ENCODE data around the gene FMO5.
"Not testable (repeated sequence)": the region's sequence is repeated elsewhere in the genome, so short reads cannot be mapped to it uniquely, and the experiment has no call there.

Gene FMO5

DNA sequence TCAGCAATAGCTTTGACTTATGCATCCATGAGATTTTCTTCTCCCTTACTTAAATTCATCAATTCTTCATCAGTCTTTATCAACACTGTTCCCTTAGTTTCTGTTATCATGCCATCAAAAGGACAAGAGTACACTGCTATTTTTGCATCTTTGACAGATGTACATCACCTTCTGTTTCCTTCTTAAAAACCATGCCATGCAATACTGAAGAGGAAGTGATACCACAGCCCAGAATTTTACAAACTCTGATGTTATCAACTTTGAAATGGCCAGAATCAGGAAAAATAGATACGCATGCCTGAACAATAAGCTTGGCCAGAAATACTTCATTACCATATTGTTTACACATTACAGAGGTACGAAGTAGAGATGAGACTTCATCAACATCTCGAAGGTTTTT is 21.1 kb downstream of the FMO5 start:
- peak in 1 of 3 donors; percentile 22 for DNase-seq

DNA sequence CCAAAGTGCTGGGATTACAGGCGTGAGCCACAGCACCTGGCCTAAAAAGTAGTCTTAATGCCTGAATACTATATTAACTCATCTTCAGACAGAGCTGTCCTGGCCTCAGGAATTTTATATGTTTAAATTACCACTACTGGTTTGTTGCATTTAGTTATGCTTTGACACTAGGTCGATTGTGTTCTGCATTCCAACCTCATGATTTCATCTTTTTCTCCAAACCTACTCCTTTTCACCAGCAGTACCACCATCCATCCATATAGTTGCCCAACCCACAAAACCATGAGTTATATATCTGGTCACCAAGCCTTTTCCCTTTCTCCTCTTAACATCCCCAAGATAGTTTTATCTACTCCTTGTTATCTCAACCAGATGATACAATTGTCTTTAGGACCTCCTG is 22.6 kb downstream of the FMO5 start:
- no peak for DNase-seq

GRCh38 chr1:147201786-147202185 is 23.4 kb downstream of the FMO5 start:
- no peak for DNase-seq

GRCh38 chr1:147201276-147201675 is 23.9 kb downstream of the FMO5 start:
- DNase-seq: peak in 1 of 3 donors; percentile 43

DNA sequence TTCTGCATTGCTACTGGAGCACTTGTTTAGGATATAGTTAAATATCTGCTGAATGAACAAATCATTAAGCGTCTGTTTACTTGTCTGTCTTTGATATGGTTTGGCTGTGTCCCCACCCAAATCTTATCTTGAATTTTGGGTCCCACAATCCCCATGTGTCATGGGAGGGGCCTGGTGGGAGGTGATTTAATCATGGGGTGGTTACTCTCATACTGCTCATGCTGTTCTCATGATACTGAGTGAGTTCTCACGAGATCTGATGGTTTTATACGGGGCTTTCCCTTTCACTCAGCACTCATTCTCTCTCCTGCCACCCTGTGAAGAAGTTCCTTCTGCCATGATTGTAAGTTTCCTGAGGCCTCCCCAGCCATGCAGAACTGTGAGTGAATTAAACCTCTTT is 27.8 kb downstream of the FMO5 start:
- DNase-seq: not testable (repeated sequence)

- DNase-seq: no peak
Observed at GRCh38 chr1:147189514-147189913, 35.6 kb downstream of the FMO5 start.

GRCh38 chr1:147185432-147185831 is 39.7 kb downstream of the FMO5 start:
- no peak for DNase-seq

GRCh38 chr1:147177611-147178380 is 47.3 kb downstream of the FMO5 start:
- DNase-seq: peak in 1 of 3 donors; percentile 25

GRCh38 chr1:147172168-147173016 is 52.7 kb downstream of the FMO5 start, which contains the start of gene PRKAB2:
PRKAB2 (minus strand) TSS chr1:147172470; CDS start chr1:147172144, 326 bp downstream.
- peak; percentile 97 to 99 (median 98) for DNase-seq

- DNase-seq: peak in 2 of 3 donors; percentile 10 to 11
Observed at GRCh38 chr1:147171399-147172167, 53.6 kb downstream of the FMO5 start.

- DNase-seq: no peak
Observed at GRCh38 chr1:147169840-147170674, 55.1 kb downstream of the FMO5 start.

DNA sequence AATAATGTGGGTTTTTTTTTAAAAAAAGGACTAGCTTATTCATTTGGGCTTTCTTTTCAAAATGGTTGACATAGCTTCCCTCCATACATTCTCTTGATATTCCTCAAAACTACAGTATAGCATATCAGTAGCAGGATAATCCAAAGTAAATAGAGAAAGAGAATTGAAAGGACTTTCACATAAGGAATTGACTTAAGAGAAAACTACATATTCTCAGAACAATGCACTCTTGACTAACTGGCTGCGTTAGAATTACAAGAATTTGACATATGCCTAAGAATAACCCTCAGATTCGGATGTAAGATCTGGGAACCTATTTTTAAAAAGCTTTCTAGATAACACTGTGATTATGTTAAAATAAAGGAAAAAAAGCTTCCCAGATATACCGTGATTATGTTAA is 56.0 kb downstream of the FMO5 start:
- no peak for DNase-seq

GRCh38 chr1:147168626-147169058 is 56.5 kb downstream of the FMO5 start:
- DNase-seq: no peak

GRCh38 chr1:147167365-147167764 is 57.8 kb downstream of the FMO5 start:
- DNase-seq: peak in 2 of 3 donors; percentile 37 to 43

- DNase-seq: no peak
Observed at GRCh38 chr1:147163019-147163418, 62.1 kb downstream of the FMO5 start.

DNA sequence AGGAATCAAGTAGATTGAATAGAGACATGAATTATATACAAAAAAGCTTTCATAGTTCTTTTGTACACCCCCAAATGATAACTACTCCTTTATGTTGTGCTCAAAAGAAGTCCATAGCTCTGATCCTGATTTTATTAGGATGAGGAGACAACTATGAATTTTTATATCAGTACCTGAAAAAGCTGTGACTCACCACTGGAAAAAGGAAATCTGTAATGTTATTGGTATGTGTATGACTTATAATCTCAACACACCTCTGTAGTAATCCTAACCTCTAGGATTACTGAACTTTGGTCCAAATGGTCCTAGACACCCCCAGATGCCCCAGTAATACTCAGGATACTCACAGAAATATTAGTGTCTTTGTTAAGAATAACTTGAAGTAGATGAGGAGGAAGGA is 63.0 kb downstream of the FMO5 start:
- DNase-seq: no peak

GRCh38 chr1:147157116-147157515 is 68.0 kb downstream of the FMO5 start:
- peak; percentile 19 to 40 (median 21) for DNase-seq

- DNase-seq: no peak
Observed at GRCh38 chr1:147156642-147157041, 68.5 kb downstream of the FMO5 start.

DNA sequence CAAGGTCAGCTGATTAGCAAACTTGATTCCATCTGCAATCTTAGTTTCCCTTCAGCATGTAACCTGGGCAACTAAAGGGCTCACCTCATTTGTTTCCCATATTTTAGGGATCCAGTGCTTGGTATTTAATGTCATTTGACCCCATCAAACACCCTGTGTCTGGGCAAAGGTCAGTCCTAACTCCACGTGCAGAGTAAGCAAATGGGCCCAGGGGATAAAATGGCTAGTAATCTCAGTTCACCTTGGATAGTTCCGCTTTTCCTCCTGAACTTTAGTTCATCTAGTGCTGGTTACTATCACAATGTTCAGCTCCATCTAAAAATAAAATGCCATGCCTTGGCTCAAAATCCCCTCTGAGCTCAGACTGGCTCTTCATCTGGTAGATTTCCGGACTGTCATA is 72.4 kb downstream of the FMO5 start:
- DNase-seq: no peak

GRCh38 chr1:147151244-147151643 is 73.9 kb downstream of the FMO5 start:
- DNase-seq: no peak

DNA sequence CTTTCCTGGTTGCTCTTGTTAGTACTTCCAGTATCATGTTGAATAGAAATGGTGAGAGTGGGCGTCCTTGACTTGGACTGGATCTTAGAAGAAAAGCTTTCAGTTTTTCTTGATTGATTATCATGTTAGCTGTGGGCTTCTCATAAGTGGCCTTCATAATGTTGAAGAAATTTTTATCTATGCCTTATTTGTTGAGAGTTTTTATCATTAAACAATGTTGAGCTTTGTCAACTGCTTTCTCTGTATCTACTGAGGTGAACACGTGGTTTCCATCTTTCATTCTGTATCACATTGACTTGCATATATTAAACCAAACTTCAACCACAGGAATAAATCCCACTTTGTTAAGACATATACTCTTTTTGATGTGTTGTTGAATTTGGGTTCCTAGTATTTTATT is 82.3 kb downstream of the FMO5 start:
- DNase-seq: no peak

Measured in suppressor macrophage treated with lipopolysaccharide for 1 hour (primary cell).